GM21526 (cell line): ENCODE results near the gene PPP1R36.
"Not testable (repeated sequence)": the region's sequence is repeated elsewhere in the genome, so short reads cannot be mapped to it uniquely, and the experiment has no call there.

ENCODE experiments used
- ATAC-seq: cut with Tn5 transposase; IDR thresholded peaks from one replicate; pipeline ENCODE4 v1.9.1; 2021; ENCODE audit warnings: moderate library complexity; ENCODE audit not compliant: unreplicated experiment, low FRiP score

The PPP1R36 gene

DNA sequence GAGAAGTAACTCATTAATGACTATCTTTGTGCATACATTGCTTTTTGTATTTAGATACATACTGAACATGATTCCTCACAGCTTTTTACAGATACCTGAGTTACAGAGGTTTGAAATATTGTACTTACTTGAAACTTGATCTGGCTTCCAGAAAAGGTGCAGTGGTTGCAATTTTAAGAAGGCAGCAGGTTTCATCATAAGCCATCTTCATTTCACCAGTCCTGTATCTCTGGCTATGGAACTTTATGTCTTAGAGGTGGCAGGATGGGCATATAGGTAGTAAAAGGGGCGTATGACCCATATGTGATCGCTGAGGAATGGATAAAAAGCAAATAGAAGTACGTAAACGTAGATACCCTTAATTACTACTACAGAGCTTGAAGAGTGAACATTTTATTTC, 31.5 kb upstream of the PPP1R36 start:
- no peak for ATAC-seq

DNA sequence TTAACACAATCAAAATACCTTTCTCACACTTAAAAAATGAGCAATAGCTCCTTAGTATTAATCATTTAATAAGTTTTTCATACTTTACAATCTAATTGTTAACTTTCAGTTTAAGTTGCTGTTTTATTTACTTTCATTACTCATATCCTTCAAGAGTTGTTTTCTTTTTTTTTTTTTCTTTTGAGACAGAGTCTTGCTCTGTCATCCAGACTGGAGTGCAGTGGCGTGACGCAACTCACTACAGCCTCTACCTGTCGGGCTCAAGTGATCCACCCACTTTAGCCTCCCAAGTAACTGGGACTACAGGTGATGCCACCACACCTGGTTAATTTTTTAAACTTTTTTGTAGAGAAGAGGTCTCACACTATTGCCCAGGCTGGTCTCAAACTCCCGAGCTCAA, 29.1 kb upstream of the PPP1R36 start:
- no peak for ATAC-seq

DNA sequence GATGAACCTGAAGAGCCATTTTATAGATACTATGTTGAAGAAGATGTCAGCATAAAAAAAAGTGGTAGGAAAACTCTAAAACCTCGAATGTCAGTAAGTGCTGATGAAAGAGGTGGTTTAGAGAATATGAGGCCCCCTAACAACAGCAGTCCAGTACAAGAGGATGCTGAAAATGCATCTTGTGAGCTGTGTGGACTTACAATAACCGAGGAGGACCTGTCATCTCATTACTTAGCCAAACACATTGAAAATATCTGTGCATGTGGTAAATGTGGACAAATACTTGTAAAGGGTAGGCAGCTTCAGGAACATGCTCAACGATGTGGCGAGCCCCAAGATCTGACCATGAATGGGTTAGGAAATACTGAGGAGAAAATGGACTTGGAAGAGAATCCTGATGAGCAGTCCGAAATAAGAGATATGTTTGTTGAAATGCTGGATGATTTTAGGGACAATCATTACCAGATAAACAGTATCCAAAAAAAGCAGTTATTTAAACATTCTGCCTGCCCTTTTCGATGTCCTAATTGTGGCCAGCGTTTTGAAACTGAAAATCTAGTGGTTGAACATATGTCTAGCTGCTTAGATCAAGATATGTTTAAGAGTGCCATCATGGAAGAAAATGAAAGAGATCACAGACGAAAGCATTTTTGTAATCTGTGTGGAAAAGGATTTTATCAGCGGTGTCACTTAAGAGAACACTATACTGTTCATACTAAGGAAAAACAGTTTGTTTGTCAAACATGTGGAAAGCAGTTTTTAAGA, 27.0 kb upstream of the PPP1R36 start:
- no peak for ATAC-seq

DNA sequence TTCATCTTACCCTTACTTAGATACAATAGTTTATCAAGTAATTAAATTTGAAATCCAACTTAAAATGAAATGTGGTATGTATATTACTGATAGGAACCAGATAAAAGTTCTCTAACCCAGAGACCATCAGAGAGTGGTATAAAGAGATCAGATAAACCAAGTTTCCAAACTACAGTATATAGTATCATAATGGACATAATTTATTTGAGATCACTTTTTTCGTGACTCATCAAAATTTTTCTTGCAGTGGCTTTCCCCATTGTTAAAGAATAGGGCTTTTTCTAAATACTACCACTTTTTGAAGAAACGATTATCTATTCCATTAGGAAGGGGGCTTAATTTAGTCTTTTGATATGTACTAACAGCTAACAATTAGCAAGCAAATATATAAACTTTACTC, 24.4 kb upstream of the PPP1R36 start:
- ATAC-seq = no peak

DNA sequence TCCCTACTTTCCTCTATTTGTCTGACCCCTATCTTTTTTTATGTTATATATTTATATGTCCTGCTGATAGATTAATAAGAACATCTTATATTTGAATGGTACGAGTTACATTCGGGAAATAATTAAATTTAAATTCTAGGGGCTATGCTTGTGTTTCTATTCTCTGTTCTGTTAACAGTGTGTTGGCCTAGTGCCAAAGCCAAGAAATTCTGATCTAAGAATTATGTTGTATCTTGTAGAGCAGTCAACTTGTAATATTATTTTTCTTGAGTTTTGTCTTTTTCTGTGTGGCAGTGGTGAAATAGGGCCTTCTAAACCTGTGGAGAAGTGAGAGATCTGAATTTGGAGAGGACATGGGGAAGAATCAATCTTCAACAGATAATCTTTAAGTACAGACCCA, 18.2 kb upstream of the PPP1R36 start:
- ATAC-seq = no peak

DNA sequence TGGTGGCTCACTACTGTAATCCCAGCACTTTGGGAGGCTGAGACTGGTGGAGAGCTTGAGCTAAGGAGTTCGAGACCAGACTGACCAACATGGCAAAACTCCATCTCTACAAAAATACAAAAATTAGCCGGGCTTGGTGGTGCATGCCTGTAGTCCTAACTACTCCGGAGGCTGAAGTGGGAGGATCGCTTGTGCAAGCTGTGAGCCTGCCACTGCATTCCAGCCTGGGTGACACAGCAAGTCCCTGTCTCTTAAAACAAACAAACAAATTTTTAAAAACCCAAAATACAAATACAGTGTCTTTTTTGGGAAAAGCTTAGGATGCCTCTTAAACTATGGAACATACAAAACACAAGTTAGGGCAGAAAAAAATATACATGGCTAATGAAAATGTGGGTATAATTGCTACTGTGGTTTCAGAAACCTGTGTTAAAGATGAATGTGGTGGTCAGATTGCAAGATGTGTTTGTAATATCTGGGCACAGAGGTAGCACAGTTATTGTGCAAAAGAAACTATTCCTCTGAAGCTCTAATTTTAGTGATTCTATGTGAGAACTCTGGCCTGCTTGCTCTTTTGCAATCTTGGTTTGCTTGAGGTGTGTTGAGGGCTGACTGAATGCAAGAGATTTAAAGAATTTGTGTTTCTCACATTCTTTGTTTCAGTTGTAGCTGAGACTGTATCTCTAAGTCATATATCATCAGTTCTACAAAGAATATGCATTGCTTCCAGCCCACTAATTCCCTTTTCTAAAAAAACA, 13.1 kb upstream of the PPP1R36 start:
- no peak for ATAC-seq

DNA sequence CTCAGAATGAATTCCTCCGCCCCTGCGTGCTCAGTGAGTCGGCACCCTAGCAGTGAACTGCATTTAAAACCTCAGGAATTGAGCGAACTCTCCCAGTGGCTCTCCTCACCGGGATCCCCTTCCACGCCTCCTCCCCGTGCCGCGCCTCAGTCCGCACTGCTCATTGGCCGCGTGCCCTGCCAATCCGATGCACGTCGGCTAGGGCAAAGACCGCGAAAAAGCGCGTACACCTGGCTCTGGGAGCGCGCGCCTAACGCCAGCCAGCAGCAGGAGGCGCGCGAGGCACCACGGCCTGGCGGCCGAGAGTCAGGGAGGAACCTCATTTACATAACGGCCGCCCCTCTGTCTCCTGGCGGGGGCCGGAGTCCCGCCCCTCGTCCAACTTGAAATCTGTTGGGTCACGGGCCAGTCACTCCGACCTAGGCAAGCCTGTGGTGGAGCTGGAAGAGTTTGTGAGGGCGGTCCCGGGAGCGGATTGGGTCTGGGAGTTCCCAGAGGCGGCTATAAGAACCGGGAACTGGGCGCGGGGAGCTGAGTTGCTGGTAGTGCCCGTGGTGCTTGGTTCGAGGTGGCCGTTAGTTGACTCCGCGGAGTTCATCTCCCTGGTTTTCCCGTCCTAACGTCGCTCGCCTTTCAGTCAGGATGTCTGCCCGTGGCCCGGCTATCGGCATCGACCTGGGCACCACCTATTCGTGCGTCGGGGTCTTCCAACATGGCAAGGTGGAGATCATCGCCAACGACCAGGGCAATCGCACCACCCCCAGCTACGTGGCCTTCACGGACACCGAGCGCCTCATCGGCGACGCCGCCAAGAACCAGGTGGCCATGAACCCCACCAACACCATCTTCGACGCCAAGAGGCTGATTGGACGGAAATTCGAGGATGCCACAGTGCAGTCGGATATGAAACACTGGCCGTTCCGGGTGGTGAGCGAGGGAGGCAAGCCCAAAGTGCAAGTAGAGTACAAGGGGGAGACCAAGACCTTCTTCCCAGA, 9.3 kb upstream of the PPP1R36 start, which contains the start of gene HSPA2:
HSPA2 (plus strand) TSS at position 534 of the 995 bp plus-strand sequence; CDS start at position 643, 109 bp downstream.
- ATAC-seq = peak; percentile 91

DNA sequence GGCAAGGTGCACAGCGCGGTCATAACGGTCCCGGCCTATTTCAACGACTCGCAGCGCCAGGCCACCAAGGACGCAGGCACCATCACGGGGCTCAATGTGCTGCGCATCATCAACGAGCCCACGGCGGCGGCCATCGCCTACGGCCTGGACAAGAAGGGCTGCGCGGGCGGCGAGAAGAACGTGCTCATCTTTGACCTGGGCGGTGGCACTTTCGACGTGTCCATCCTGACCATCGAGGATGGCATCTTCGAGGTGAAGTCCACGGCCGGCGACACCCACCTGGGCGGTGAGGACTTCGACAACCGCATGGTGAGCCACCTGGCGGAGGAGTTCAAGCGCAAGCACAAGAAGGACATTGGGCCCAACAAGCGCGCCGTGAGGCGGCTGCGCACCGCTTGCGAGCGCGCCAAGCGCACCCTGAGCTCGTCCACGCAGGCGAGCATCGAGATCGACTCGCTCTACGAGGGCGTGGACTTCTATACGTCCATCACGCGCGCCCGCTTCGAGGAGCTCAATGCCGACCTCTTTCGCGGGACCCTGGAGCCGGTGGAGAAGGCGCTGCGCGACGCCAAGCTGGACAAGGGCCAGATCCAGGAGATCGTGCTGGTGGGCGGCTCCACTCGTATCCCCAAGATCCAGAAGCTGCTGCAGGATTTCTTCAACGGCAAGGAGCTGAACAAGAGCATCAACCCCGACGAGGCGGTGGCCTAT, 8.3 kb upstream of the PPP1R36 start:
- ATAC-seq = no peak

DNA sequence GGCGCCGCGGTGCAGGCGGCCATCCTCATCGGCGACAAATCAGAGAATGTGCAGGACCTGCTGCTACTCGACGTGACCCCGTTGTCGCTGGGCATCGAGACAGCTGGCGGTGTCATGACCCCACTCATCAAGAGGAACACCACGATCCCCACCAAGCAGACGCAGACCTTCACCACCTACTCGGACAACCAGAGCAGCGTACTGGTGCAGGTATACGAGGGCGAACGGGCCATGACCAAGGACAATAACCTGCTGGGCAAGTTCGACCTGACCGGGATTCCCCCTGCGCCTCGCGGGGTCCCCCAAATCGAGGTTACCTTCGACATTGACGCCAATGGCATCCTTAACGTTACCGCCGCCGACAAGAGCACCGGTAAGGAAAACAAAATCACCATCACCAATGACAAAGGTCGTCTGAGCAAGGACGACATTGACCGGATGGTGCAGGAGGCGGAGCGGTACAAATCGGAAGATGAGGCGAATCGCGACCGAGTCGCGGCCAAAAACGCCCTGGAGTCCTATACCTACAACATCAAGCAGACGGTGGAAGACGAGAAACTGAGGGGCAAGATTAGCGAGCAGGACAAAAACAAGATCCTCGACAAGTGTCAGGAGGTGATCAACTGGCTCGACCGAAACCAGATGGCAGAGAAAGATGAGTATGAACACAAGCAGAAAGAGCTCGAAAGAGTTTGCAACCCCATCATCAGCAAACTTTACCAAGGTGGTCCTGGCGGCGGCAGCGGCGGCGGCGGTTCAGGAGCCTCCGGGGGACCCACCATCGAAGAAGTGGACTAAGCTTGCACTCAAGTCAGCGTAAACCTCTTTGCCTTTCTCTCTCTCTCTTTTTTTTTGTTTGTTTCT, 7.6 kb upstream of the PPP1R36 start:
- no peak for ATAC-seq

DNA sequence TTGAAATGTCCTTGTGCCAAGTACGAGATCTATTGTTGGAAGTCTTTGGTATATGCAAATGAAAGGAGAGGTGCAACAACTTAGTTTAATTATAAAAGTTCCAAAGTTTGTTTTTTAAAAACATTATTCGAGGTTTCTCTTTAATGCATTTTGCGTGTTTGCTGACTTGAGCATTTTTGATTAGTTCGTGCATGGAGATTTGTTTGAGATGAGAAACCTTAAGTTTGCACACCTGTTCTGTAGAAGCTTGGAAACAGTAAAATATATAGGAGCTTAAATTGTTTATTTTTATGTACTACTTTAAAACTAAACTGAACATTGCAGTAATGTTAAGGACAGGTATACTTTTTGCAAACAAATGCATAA, 6.9 kb upstream of the PPP1R36 start:
- no peak for ATAC-seq

DNA sequence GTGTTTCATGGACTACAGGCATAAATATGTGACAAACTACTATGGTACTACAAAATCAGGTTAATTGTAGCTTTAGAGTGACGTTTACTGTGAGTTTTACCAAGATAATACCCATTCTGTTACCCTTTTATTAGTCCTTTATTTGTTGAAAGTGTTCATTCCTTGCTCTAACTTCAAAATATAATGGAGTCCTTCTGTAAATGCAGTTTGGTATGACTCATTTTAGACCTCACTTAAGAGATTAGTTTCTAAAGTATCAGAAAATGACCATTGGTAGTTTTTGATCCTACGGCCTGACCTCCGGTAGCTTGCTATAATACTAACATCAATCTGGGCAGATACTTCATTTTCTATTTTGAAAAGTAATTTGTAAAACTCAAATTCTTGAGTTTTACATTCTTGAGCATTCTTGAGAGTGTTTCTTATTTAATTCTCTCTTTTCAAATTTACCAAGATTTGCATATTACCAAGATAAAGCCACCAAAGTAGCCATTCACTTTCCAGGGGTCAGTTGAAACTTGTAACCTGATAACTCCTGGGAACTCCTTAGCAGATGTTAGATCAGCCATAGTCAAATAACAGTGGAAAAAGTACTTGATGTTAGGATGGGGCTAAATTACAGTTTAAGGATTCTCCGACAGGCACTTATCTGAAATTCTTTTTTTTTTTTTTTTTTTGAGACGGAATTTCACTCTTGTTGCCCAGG, 5.0 kb upstream of the PPP1R36 start:
- no peak for ATAC-seq

DNA sequence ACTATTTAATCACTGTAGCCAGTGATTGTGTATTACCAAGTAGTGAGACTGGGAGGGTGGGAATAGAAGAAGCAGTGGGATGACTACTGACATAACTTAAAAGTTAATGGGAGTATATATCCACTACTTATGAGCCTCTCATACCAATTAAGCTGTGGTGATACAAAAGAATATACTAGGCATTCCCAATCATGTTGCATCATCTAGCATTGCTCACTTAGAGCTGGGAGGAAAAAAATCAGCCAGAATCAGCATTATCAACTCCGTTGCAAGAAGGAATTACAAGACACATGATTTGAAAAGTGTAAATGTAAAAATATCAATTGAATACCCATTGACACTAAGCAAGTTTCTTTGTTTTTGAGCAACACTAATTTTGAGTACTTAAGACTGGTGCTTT, 745 bp upstream of the PPP1R36 start:
- no peak for ATAC-seq

DNA sequence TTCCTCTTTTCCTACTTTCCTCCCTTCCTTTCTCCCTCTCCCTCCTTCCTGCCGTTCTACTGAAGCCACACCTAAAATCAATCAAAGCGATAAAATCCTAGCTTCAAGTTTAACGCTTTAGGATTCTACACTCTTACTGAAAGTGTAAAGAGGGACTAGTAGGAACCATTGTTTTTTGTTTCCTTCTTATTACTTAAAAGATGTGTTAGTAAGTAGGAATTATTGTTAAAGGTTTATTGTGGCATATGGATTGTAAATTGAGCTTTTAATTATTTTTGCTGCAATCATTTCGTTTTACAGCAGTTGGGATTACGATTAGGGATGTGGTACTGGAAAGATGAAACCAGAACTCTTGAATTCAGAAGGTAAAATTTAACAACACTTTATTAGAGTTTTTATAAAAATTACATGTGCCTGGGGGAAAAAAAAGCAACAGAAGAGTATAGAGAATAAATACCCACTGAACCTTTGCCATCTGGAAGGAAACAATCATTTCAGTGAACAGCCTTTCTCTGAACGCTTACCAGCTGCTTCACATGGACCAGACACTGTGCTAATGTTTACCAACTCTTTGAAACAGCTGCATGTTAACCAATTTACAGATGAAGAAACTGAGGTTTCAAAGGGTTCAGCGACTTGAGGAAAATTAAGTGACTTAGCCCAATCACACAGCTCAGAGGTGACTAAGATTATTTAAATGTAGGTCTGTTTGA, 1.0 kb downstream of the PPP1R36 start:
- ATAC-seq = no peak

DNA sequence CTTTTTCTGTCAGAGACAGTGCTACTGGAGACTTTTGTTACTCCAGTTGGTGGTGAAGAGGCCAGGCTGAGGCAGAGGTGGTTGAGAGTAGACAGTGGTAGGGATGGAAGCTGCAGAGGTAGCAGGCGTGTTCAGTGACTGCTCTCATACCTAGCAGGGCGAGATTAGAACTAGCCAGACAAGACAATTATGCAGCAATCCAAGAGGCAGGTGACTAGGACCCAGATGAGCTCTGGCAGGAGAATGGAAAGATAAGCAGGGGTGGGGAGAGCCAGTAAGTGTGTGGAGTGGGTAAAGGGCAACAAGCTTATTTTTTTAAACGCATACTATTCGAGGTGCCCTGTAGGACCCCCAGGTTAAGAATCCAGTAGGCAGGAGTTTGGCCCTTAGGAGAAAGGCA, 4.8 kb downstream of the PPP1R36 start:
- no peak for ATAC-seq

DNA sequence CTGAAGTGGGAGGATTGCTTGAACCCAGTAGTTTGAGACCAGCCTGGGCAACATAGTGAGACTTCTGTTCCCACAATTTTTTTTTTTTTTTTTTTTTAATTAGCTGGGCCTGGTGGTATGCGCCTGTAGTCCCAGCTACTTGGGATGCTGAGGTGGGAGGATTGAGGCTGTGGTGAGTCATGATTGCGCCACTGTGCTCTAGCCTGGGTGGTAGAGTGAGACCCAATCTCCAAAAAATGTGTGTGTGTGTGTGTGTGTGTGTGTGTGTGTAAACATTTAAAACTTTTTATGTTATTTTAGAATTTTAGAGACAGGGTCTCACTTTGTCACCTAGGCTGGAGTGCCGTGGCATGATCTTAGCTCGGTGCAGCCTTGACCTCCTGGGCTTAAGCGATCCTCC, 6.8 kb downstream of the PPP1R36 start:
- ATAC-seq = no peak

DNA sequence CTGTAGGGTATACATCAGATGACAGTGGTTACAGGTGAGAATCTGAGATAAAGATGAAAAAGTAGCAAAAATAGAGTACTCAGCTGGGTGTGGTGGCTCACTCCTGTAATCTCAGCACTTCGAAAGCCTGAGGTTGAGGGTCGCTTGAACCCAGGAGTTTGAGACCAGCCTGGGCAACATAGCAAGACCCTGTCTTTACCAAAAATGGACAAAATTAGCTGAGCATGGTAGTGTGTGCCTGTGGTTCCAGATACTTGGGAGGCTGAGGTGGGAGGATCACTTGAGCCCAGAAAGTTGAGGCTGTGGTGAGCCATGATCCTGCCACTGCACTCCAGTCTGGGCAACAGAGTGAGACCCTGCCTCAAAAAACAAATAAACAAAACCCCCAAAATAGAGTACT, 8.5 kb downstream of the PPP1R36 start:
- not testable (repeated sequence) for ATAC-seq

DNA sequence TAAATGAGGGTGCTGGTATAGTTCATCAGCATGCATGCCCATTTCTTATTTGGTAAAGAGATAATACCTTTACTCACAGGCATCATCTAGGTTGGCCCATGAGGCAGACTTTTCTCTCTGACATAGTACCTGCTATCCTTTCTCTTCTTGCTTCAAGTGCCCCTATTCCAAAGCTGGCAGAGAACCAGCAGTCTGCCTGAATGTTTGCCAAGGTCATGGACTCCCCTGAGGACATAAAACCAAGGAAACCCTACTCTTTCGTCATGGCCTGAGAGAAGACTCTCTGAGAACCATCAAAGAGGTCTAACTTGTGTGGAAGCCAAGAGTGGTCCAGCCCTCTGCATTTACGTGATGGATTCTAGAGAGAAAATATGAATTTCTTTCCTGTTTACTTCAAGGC, 11.9 kb downstream of the PPP1R36 start:
- no peak for ATAC-seq

DNA sequence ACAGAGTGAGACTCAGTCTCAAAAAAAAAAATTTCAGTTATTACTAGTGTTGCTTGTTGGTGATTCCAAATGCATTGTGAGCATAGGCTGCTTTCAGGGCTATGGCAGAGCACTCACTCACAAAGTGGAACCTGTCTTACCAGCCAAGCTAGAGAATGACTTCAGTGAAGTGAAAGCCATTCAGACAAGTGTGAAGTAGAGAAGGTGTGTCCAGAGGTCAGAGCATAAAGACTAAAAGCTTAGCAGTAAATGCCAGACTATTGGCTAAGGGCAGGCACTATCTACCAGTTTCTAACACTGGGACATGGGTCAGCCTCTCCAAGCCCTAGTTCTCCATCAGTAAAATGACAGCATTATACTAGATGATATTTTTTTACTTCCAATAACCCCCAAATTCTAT, 12.7 kb downstream of the PPP1R36 start:
- no peak for ATAC-seq
